ENCODE results near the gene GRIN1. TPM values are rescaled to one million over a fixed set of nuclear protein-coding genes. Genes with fewer than 3 reads are reported as not detected.
"Not testable (repeated sequence)": the region's sequence is repeated elsewhere in the genome, so short reads cannot be mapped to it uniquely, and the experiment has no call there.

The GRIN1 gene
- total RNA-seq, 2 experiments from 2014 or later = 0.06 to 0.15 TPM

DNA sequence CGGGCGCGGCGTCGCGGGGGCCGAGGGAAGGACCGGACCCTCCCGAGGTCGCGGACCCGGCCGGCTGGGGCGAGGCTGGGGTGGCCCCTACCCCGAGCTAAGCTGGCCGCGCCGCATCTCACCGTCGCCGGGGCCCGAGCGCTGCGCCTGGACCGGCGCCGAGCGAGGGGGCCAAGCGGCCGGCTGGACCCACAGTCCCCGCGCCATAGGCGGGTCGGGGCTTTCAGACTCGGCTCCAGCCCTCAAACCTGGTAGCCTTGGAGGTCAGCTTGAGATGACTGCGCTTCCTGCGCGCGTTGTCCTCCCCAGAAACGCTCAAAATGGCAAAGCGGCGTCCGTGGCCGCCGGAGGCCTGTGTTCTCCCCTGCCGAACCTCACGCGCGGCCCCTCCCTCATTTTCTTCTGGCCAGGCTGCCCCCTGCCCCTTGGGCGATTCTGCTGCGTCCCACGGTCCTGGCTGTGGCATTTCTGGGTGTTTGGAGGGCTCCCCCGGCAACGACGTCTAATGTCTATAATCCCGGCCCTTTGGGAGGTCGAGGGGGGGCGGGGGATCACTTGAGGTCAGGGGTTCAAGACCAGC is 8.7 kb upstream of the GRIN1 start:
- H3K4me1 ChIP-seq (ENCODE audit: insufficient read depth, low read length, poor library complexity, severe bottlenecking) = peaks cover 35% of the 10 kb centered on the region
- peaks cover 49% of the 10 kb centered on the region; the same call in 1 of the 2 replicates for H3K79me2 ChIP-seq (ENCODE audit: insufficient read depth, low read depth, low read length)
- DNase-seq (ENCODE audit: low spot score) = no peak
- peak overlapping the region; percentile 31; the same call in 1 of the 2 replicates for H2AFZ ChIP-seq (ENCODE audit: low read length)
- no peaks in the 10 kb centered on the region for H3K9me3 ChIP-seq (ENCODE audit: low read length)
- BruUV-seq (replicated peaks) = no TSS peak
- no peaks in the 10 kb centered on the region for H3K36me3 ChIP-seq (ENCODE audit: insufficient read depth, low read length)
- H3K27ac ChIP-seq (ENCODE audit: low read depth, low read length, poor library complexity, severe bottlenecking) = peak overlapping the region; percentile 92
- no peaks in the 10 kb centered on the region for H4K20me1 ChIP-seq (ENCODE audit: insufficient read depth, low read length)
- TF ChIP-seq, protein P1, sequence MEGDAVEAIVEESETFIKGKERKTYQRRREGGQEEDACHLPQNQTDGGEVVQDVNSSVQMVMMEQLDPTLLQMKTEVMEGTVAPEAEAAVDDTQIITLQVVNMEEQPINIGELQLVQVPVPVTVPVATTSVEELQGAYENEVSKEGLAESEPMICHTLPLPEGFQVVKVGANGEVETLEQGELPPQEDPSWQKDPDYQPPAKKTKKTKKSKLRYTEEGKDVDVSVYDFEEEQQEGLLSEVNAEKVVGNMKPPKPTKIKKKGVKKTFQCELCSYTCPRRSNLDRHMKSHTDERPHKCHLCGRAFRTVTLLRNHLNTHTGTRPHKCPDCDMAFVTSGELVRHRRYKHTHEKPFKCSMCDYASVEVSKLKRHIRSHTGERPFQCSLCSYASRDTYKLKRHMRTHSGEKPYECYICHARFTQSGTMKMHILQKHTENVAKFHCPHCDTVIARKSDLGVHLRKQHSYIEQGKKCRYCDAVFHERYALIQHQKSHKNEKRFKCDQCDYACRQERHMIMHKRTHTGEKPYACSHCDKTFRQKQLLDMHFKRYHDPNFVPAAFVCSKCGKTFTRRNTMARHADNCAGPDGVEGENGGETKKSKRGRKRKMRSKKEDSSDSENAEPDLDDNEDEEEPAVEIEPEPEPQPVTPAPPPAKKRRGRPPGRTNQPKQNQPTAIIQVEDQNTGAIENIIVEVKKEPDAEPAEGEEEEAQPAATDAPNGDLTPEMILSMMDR (conservative IDR thresholded peaks at IDR 0.05; ENCODE audit: low read length) = no peak
- TF ChIP-seq EZH2phosphoT487 (IDR thresholded peaks at IDR 0.05; ENCODE audit: borderline replicate concordance, low read depth, low read length) = no peak
- H3K4me2 ChIP-seq (ENCODE audit: low read length) = peak overlapping the region; percentile 96
- intact Hi-C loops (cut with micrococcal nuclease; ENCODE audit: unreplicated experiment) = no loop called here
- CTCF ChIA-PET (ENCODE audit: unreplicated experiment) = interaction anchor here (0.5 to 1.4 kb wide), 7 partner anchors 20 to 108 kb away, joined by 3 to 9 read pairs (median 5); partner anchors contain the start of gene SAPCD2
- peak overlapping the region; percentile 94 for H3K4me3 ChIP-seq (ENCODE audit: low read depth, low read length, poor library complexity, severe bottlenecking)
- POLR2A ChIA-PET = interaction anchor here (0.7 to 3.4 kb wide), 10 partner anchors 8 to 125 kb away, joined by 3 to 52 read pairs (median 4); partner anchors contain the start of genes NELFB and RNF208
- H3K9me2 ChIP-seq (ENCODE audit: insufficient read depth, low read length) = no peaks in the 10 kb centered on the region

DNA sequence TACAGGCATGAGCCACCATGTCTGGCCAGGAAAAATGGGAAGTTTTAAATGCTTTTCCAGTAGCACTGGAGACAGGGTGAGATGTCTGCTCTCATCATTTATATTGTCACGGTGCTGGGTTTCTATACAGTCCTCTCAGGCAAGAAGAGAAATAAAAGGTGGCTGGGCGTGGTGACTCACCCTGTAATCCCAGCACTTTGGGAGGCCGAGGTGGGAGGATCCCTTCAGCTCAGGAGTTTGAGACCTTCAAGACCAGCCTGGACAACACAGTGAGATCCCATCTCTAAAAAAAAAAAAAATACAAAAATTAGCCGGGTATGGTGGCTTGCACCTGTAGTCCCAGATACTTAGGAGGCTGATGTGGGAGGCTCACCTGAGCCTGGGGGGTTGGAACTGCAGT is 4.8 kb upstream of the GRIN1 start:
- H4K20me1 ChIP-seq (ENCODE audit: insufficient read depth, low read length) = no peaks in the 10 kb centered on the region
- DNase-seq (ENCODE audit: low spot score) = no peak
- no peaks in the 10 kb centered on the region for H3K9me3 ChIP-seq (ENCODE audit: low read length)
- ChIA-PET POLR2A (interaction anchor here (0.7 kb wide), 1 partner anchor 321 kb away, joined by 4 read pairs; no protein-coding TSS in a partner anchor), CTCF (ENCODE audit: unreplicated experiment) (interaction anchor here (0.6 kb wide), 1 partner anchor 15 kb away, joined by 3 read pairs; no protein-coding TSS in a partner anchor)
- intact Hi-C loops (cut with micrococcal nuclease; ENCODE audit: unreplicated experiment) = no loop called here
- no peaks in the 10 kb centered on the region for H3K36me3 ChIP-seq (ENCODE audit: insufficient read depth, low read length)
- no peak overlapping the region for H3K27ac ChIP-seq (ENCODE audit: low read depth, low read length, poor library complexity, severe bottlenecking)
- BruUV-seq (replicated peaks) = no TSS peak
- H3K9me2 ChIP-seq (ENCODE audit: insufficient read depth, low read length) = no peaks in the 10 kb centered on the region
- H2AFZ ChIP-seq (ENCODE audit: low read length) = no peak overlapping the region
- H3K79me2 ChIP-seq (ENCODE audit: insufficient read depth, low read depth, low read length) = peaks cover 11% of the 10 kb centered on the region; the same call in 1 of the 2 replicates
- no peak overlapping the region for H3K4me2 ChIP-seq (ENCODE audit: low read length)
- H3K4me1 ChIP-seq (ENCODE audit: insufficient read depth, low read length, poor library complexity, severe bottlenecking) = peaks cover 43% of the 10 kb centered on the region
- TF ChIP-seq, protein P1 (conservative IDR thresholded peaks at IDR 0.05; ENCODE audit: low read length) = no peak
- no peak for TF ChIP-seq EZH2phosphoT487 (IDR thresholded peaks at IDR 0.05; ENCODE audit: borderline replicate concordance, low read depth, low read length)
- no peak overlapping the region for H3K4me3 ChIP-seq (ENCODE audit: low read depth, low read length, poor library complexity, severe bottlenecking)

DNA sequence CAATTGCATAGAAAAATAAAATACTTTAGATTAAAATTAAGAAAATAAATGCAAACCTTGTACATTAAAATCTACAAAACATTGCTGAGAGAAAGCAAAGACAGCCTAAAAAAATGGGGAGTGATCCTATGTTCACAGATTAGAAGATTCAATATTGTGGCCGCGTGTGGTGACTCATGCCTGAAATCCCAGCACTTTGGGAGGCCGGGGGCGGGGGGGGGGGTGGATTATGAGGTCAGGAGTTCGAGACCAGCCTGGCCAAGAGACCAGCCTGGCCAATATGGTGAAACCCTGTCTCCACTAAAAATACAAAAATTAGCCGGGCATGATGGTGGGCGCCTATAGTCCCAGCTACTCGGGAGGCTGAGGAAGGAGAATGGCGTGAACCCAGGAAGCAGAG is 3.8 kb upstream of the GRIN1 start:
- H3K27ac ChIP-seq (ENCODE audit: low read depth, low read length, poor library complexity, severe bottlenecking); H3K4me2 ChIP-seq (ENCODE audit: low read length); DNase-seq (ENCODE audit: low spot score); CTCF ChIA-PET (ENCODE audit: unreplicated experiment); H3K36me3 ChIP-seq (ENCODE audit: insufficient read depth, low read length); H3K9me3 ChIP-seq (ENCODE audit: low read length); H3K4me3 ChIP-seq (ENCODE audit: low read depth, low read length, poor library complexity, severe bottlenecking); H3K79me2 ChIP-seq (ENCODE audit: insufficient read depth, low read depth, low read length); BruUV-seq (replicated peaks); H2AFZ ChIP-seq (ENCODE audit: low read length); H3K9me2 ChIP-seq (ENCODE audit: insufficient read depth, low read length); H4K20me1 ChIP-seq (ENCODE audit: insufficient read depth, low read length); intact Hi-C loops (cut with micrococcal nuclease; ENCODE audit: unreplicated experiment): not testable (repeated sequence)
- POLR2A ChIA-PET = interaction anchor here (0.7 to 1.4 kb wide), 2 partner anchors 16 to 142 kb away, joined by 3 to 9 read pairs; no protein-coding TSS in a partner anchor
- H3K4me1 ChIP-seq (ENCODE audit: insufficient read depth, low read length, poor library complexity, severe bottlenecking) = peaks cover 43% of the 10 kb centered on the region
